Neural progenitor cell (in vitro differentiated cells): ENCODE results near the gene CKS1B. TPM values are rescaled to one million over a fixed set of nuclear protein-coding genes. Genes with fewer than 3 reads are reported as not detected.
A peak's percentile ranks its signal among the peaks of the same experiment; 100 is the strongest.

Source experiments
- DNase-seq: peaks from one replicate; pipeline ENCODE4 v3.0.0-alpha.2; 2016; ENCODE audit warnings: low spot score
- H2AFZ ChIP-seq: fragments of 200-600 bp; sonication (generic); replicated peaks from 2 replicates; pipeline ENCODE4 v1.6.1; 2016; ENCODE audit warnings: antibody characterized with exemption
- H3F3A ChIP-seq: fragments of 200-600 bp; sonication (generic); 2 replicates; pipeline ENCODE4 v1.6.1; 2016; ENCODE audit warnings: antibody characterized with exemption, low read depth
- H3K27ac ChIP-seq: fragments of 200-600 bp; sonication (generic); 2 replicates; pipeline ENCODE4 v1.5.1; 2016; ENCODE audit warnings: mild to moderate bottlenecking
- H3K27me3 ChIP-seq: fragments of 200-600 bp; sonication (generic); 2 replicates; pipeline ENCODE4 v1.6.1; 2016; ENCODE audit warnings: mild to moderate bottlenecking, moderate library complexity
- H3K36me3 ChIP-seq: fragments of 200-600 bp; sonication (generic); 2 replicates; pipeline ENCODE4 v1.5.1; 2016
- H3K4me1 ChIP-seq: fragments of 200-600 bp; sonication (generic); 2 replicates; pipeline ENCODE4 v1.6.1; 2016; ENCODE audit warnings: mixed run types
- H3K4me2 ChIP-seq: fragments of 200-600 bp; sonication (generic); 2 replicates; pipeline ENCODE4 v1.6.1; 2016
- H3K4me3 ChIP-seq: fragments of 200-600 bp; sonication (generic); 2 replicates; pipeline ENCODE4 v1.5.1; 2016
- H3K79me2 ChIP-seq: fragments of 200-600 bp; sonication (generic); 2 replicates; pipeline ENCODE4 v1.6.1; 2016; ENCODE audit warnings: low read depth
- H3K9ac ChIP-seq: fragments of 200-600 bp; sonication (generic); 2 replicates; pipeline ENCODE4 v1.6.1; 2016
- H3K9me3 ChIP-seq: fragments of 200-600 bp; sonication (generic); 2 replicates; pipeline ENCODE4 v1.5.1; 2016; ENCODE audit warnings: low read depth
- H4K20me1 ChIP-seq: fragments of 200-600 bp; sonication (generic); 2 replicates; pipeline ENCODE4 v1.6.1; 2016; ENCODE audit warnings: low read depth
- H3K27ac Mint-ChIP-seq: 3 replicates; pipeline ENCODE4 v1.8.0; 2021; ENCODE audit warnings: mixed read lengths
- H3K27me3 Mint-ChIP-seq: 2 replicates; pipeline ENCODE4 v1.8.0; 2022; ENCODE audit warnings: low read depth, mild to moderate bottlenecking, inconsistent platforms, moderate library complexity, mixed read lengths; ENCODE audit not compliant: insufficient read depth
- H3K36me3 Mint-ChIP-seq: 3 replicates; pipeline ENCODE4 v1.8.0; 2021; ENCODE audit warnings: mixed read lengths
- H3K4me1 Mint-ChIP-seq: 3 replicates; pipeline ENCODE4 v1.8.0; 2021; ENCODE audit warnings: mixed read lengths
- H3K4me3 Mint-ChIP-seq: 3 replicates; pipeline ENCODE4 v1.8.0; 2021; ENCODE audit warnings: mild to moderate bottlenecking, moderate library complexity, mixed read lengths
- H3K9me3 Mint-ChIP-seq: 3 replicates; pipeline ENCODE4 v1.8.0; 2020; ENCODE audit warnings: mixed read lengths
- CTCF ChIP-seq: fragments of 200-600 bp; sonication (generic); IDR thresholded peaks from 2 replicates; pipeline ENCODE4 v1.5.1; 2017; ENCODE audit warnings: antibody characterized with exemption, mild to moderate bottlenecking
- EZH2 ChIP-seq: fragments of 200-600 bp; sonication (generic); IDR thresholded peaks from 2 replicates; pipeline ENCODE4 v1.6.1; 2017; ENCODE audit warnings: antibody characterized with exemption, mild to moderate bottlenecking, moderate library complexity
- EZH2phosphoT487 ChIP-seq: fragments of 200-600 bp; sonication (generic); IDR thresholded peaks from 2 replicates; pipeline ENCODE4 v1.6.1; 2017; ENCODE audit warnings: antibody characterized with exemption
- total RNA-seq: library from RNA; depleted of rRNA; stranded (reverse); fragments of >200 nt; gene quantifications from 2 replicates; pipeline ENCODE4 v1.2.3, GENCODE V29; 2015; ENCODE audit warnings: low replicate concordance

The CKS1B gene
- total RNA-seq, 1 donor from 2014 or later = 297 TPM

- peaks cover 10% of the 10 kb centered on the region for H3K27me3 Mint-ChIP-seq
- Histone ChIP-seq H3K4me2 (no peak overlapping the region), H3K27ac (no peak overlapping the region), H3K9ac (no peak overlapping the region), H3K4me3 (no peak overlapping the region), H3F3A (peaks cover 27% of the 10 kb centered on the region), H3K9me3 (no peaks in the 10 kb centered on the region), H2AFZ (no peak overlapping the region), H4K20me1 (peaks cover 13% of the 10 kb centered on the region), H3K4me1 (peaks cover 21% of the 10 kb centered on the region), H3K36me3 (no peaks in the 10 kb centered on the region), H3K27me3 (no peaks in the 10 kb centered on the region), H3K79me2 (peaks cover 55% of the 10 kb centered on the region)
- H3K9me3 Mint-ChIP-seq = no peaks in the 10 kb centered on the region
- peaks cover 34% of the 10 kb centered on the region for H3K4me1 Mint-ChIP-seq
- H3K27ac Mint-ChIP-seq = no peak overlapping the region
- H3K4me3 Mint-ChIP-seq = peak overlapping the region; percentile 93
- TF ChIP-seq EZH2phosphoT487 (no peak), EZH2 (no peak), CTCF (no peak)
- H3K36me3 Mint-ChIP-seq = peaks cover 19% of the 10 kb centered on the region
- no peak for DNase-seq
These were observed 10.8 kb upstream of the CKS1B start for GRCh38 chr1:154963643-154964042.

DNA sequence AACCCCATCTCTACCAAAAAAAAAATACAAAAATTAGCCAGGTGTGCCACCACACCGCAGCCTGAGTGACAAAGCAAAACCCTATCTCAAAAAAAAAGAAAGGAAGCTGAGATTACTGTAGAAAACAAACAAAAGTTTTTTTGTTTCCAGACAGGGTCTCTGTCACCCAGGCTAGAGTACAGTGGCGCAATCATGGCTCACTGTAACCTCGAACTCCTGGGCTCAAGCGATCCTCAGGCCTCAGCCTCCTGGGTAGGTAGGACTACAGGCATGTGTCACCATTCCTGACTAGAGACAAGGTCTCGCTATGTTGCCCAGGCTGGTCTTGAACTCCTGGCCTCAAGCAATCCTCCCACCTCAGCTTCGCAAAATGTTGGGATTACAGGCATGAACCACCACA, 10.1 kb upstream of the CKS1B start:
- Histone ChIP-seq H4K20me1 (peaks cover 20% of the 10 kb centered on the region), H2AFZ (no peak overlapping the region), H3K27ac (no peak overlapping the region), H3K9ac (no peak overlapping the region), H3K4me1 (peaks cover 28% of the 10 kb centered on the region), H3K4me2 (no peak overlapping the region), H3K27me3 (no peaks in the 10 kb centered on the region), H3K9me3 (no peaks in the 10 kb centered on the region), H3K79me2 (peaks cover 55% of the 10 kb centered on the region), H3F3A (peaks cover 26% of the 10 kb centered on the region), H3K36me3 (no peaks in the 10 kb centered on the region), H3K4me3 (no peak overlapping the region)
- H3K9me3 Mint-ChIP-seq = no peaks in the 10 kb centered on the region
- TF ChIP-seq CTCF = no peak
- TF ChIP-seq EZH2 = no peak
- TF ChIP-seq EZH2phosphoT487 = no peak
- DNase-seq = no peak
- peaks cover 41% of the 10 kb centered on the region for H3K4me1 Mint-ChIP-seq
- peaks cover 9% of the 10 kb centered on the region for H3K27me3 Mint-ChIP-seq
- H3K36me3 Mint-ChIP-seq = peaks cover 19% of the 10 kb centered on the region
- no peak overlapping the region for H3K27ac Mint-ChIP-seq
- H3K4me3 Mint-ChIP-seq = no peak overlapping the region

GRCh38 chr1:154966111-154966510, 8.4 kb upstream of the CKS1B start:
- Histone ChIP-seq H2AFZ (no peak overlapping the region), H3K36me3 (no peaks in the 10 kb centered on the region), H3K4me3 (no peak overlapping the region), H3K27me3 (no peaks in the 10 kb centered on the region), H3K27ac (no peak overlapping the region), H4K20me1 (peaks cover 16% of the 10 kb centered on the region), H3K9ac (no peak overlapping the region), H3K9me3 (no peaks in the 10 kb centered on the region), H3K79me2 (peaks cover 49% of the 10 kb centered on the region), H3F3A (peaks cover 24% of the 10 kb centered on the region), H3K4me2 (no peak overlapping the region), H3K4me1 (peaks cover 32% of the 10 kb centered on the region)
- no peak for TF ChIP-seq CTCF
- TF ChIP-seq EZH2phosphoT487 = no peak
- TF ChIP-seq EZH2 = no peak
- peaks cover 3% of the 10 kb centered on the region for H3K27me3 Mint-ChIP-seq
- H3K4me3 Mint-ChIP-seq = no peak overlapping the region
- no peak overlapping the region for H3K27ac Mint-ChIP-seq
- DNase-seq = no peak
- H3K36me3 Mint-ChIP-seq = peaks cover 19% of the 10 kb centered on the region
- H3K4me1 Mint-ChIP-seq = peaks cover 42% of the 10 kb centered on the region
- no peaks in the 10 kb centered on the region for H3K9me3 Mint-ChIP-seq
